Erythroblast (primary cell): ENCODE measurements around the gene TRAPPC2B.

Experiments used
- GATA1 ChIP-seq: IDR thresholded peaks from 2 replicates; pipeline ENCODE4 v1.6.1; 2011; ENCODE audit warnings: low read depth, mild to moderate bottlenecking, control low read depth, low read length, moderate library complexity
- POLR2A ChIP-seq: IDR thresholded peaks from 2 replicates; pipeline ENCODE4 v1.6.1; 2011; ENCODE audit warnings: mild to moderate bottlenecking, low read length

DNA sequence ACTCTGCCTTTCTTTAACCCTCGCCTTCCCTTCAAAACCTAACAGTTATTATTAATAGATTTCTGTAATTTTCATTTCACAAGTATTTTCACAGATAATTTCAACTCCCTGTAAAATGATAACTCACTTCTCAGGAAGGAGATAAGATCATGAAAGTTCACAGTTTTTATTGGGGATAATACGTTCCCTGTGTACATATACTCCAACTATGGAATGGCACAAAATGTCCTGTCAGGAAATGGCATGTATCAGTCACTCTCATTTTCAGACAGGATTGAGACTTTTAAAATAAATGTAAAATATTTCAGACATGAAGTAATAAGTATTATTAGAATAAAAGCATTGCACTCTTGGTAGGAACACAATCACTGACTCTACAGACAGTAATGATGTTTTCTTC lies 932 bp upstream of the TRAPPC2B start:
- TF ChIP-seq POLR2A: no peak
- TF ChIP-seq GATA1: no peak
